GM13977 (cell line): ENCODE results near the gene KCNMA1.

Experiments
- DNase-seq: peaks from one replicate; pipeline ENCODE4 v3.0.0; 2012; ENCODE audit warnings: low spot score
- in situ Hi-C: fragments of 300-500 bp; cut with MboI; formaldehyde crosslinking; loops from one replicate; pipeline ENCODE4 v1.12.0; 2022; ENCODE audit warnings: low sequenced_read_pairs, low pct_unique_long_range_greater_than_20kb, mixed read lengths, inconsistent platforms; ENCODE audit not compliant: unreplicated experiment
- TF ChIP-seq, protein P1 (sequence below): IDR thresholded peaks from 2 replicates; pipeline ENCODE4 v1.5.1; 2012; ENCODE audit warnings: mild to moderate bottlenecking, control low read depth; ENCODE audit not compliant: insufficient read depth; ENCODE audit errors: extremely low read depth, missing control alignments

Gene KCNMA1

DNA sequence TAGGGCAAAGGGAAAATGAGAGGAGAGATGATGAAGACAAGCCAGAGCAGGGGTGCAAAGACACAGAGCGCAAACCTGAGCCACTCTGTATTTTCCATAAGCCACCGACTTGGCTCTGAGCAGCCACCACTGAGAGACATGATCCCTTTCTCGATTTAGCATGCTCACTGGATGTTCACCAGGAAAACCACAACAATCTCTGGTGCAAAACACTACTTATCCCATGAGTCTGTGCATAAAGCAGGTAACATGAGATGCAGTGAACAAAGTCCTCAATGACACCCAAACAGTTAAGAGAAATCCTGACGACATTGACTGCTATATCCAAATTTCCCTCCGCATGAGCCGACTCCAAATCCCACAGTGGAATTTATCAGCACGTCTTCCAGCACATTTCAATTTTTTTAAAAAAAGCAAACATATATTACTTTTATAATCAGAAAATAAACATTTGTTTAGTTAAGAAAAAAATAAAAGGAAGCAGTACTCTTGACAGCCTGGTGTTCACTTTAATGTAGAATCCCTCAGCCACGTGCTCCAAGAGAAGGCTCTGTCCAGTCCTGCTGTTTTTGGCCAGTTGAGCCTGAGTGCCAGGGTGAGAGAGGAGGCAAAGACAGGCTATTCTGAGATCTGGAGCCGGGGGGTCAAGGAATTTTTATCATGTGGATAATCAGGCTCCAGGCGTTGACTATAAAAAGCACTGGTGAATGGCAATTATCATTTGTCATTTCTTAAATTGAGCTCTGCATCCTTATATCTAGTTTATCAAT, 238.4 kb downstream of the KCNMA1 start:
- in situ Hi-C loops, result no loop called here
- DNase-seq, result no peak
- TF ChIP-seq, protein P1, sequence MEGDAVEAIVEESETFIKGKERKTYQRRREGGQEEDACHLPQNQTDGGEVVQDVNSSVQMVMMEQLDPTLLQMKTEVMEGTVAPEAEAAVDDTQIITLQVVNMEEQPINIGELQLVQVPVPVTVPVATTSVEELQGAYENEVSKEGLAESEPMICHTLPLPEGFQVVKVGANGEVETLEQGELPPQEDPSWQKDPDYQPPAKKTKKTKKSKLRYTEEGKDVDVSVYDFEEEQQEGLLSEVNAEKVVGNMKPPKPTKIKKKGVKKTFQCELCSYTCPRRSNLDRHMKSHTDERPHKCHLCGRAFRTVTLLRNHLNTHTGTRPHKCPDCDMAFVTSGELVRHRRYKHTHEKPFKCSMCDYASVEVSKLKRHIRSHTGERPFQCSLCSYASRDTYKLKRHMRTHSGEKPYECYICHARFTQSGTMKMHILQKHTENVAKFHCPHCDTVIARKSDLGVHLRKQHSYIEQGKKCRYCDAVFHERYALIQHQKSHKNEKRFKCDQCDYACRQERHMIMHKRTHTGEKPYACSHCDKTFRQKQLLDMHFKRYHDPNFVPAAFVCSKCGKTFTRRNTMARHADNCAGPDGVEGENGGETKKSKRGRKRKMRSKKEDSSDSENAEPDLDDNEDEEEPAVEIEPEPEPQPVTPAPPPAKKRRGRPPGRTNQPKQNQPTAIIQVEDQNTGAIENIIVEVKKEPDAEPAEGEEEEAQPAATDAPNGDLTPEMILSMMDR, result no peak

GRCh38 chr10:77398558-77398957, 239.1 kb downstream of the KCNMA1 start:
- TF ChIP-seq, protein P1, result no peak
- in situ Hi-C loops, result no loop called here
- DNase-seq, result no peak

DNA sequence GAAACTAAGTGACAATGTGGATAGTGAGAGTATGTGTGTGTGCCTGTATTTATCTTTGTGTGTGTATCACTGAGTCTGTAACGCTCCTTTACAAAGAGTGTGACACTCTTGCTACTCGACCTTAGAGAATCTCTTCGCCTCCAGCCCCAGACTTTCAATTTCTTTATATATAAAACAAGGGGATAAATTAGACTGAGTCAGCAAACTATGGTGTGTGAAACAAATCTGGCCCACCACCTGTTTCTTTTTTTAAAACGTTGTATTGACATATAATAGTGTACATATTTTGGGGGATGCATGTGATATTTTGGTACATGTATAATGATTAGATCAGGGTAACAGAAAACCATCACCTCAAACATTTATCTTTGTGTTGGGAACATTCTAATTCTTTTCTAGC, 240.5 kb downstream of the KCNMA1 start:
- in situ Hi-C loops, result no loop called here
- TF ChIP-seq, protein P1, result no peak

GRCh38 chr10:77396290-77396689, 241.3 kb downstream of the KCNMA1 start:
- in situ Hi-C loops, result no loop called here
- TF ChIP-seq, protein P1, result no peak
- no peak for DNase-seq

More for the DNA sequence above, 240.5 kb downstream of the KCNMA1 start:
- no peak for DNase-seq

GRCh38 chr10:77393821-77394501, 243.6 kb downstream of the KCNMA1 start:
- in situ Hi-C loops, result no loop called here
- TF ChIP-seq, protein P1, result no peak
- no peak for DNase-seq

DNA sequence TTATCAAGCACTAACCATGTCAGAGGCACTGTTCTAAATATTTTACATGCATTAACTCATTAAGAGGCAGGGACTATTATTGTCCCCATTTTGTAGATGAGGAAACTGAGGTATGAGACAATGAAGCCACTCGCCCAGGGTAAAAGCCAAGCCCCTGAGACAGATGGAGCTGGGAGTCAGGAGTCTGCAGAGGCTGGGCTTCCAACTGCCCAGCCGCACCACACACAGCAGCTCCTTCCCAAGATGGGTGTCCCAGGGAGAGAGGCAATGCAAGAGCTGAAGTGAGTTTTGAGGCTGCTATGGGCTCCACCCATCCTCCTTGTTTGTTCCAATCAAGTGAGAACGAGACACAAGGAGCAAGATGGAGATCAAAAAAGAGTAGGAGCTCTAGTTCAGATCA, 244.2 kb downstream of the KCNMA1 start:
- DNase-seq, result no peak
- in situ Hi-C loops, result no loop called here
- TF ChIP-seq, protein P1, result no peak
